NCI-H1092 treated with DMSO at 0.1 percent for 48 hours (cell line): Measurements from ENCODE around the gene ZC3H6.
"Not testable (repeated sequence)": the region's sequence is repeated elsewhere in the genome, so short reads cannot be mapped to it uniquely, and the experiment has no call there.

ENCODE experiments used
- DNase-seq: peaks from one replicate; lab custom pipeline; 2025; lab: John Stamatoyannopoulos, UW

Gene ZC3H6

DNA sequence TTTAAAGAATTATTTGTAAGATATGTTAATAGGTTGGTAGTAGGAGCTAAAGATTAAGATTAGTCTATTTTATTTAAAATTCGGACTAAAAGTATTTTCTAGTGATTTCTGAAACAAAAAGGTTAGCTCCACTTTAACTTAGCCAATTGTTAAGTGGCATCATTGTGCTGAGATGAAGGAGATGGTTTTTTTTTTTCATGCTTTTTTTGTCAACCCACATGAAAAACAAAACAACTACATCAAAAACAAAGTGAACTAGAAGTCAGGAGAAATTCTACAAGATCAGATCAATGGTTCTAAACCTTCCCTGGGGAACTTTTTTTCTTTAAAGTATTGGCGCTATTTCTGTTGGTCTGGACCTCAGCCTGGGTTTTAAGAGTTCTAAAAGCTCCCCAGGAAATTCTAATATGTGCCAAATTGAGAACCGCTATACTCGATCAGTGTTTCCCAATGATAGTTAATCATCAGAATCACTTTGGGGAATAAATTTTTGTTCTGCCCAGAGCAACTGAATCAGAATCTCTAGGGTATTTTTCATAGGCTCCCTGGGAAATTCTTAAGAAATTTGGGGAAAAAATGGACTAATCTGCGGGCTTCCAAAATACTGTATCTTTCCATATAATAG is 2.3 kb downstream of the ZC3H6 start:
- no peak for DNase-seq

DNA sequence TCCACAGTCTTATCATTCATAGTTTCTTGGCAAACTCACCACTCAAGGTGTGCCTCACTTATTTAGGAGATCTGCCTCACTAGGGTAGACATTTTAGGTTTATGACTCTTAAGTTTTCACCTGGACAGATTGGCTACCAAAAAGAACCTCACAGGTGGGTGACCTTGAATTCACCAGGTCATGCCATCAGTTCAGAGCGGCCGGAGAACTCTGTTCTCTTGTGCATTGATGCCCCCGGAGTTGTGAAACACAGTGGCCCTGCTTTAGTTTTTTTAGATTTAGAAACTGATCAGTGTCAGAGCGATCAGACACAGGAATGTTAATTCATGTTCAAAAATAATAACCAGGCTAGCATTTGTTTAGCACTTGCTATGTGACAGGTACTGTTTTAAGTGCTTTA is 6.7 kb downstream of the ZC3H6 start:
- not testable (repeated sequence) for DNase-seq

DNA sequence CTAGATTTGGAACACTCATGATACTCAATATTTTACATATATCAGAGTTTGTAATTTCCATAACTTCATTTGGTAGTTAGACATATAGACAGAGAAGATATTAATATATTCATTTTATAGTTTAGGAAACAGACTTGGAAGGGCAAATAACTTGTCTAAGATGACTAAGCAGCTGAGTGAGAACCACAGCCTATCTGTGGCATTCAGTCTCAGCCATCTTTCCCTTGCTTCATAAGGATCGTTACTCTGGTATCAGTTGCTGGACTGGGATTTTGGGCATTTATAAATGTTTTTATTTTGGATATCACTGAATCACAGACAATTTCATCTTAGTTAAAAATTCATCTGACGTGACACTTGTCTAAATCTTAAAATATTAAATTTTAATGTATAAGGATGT is 8.1 kb downstream of the ZC3H6 start:
- not testable (repeated sequence) for DNase-seq

DNA sequence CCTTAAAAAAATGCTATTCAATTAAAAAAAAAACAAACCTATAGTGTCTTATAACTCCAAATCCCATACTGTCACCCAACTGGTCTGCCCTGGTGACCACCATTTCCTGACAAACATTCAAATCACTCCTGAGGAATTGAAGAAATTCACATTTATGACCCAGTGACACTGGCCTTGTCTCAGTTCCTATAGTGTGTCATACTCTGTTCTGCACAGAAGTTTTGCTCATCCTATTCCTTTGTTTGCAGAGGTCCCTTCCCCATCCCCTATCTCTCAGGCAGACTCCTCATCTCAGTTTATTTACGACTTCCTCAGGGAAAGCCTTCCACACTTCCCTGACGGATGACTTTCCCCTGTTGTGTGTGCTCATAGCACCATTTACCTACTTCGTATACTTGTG is 14.7 kb downstream of the ZC3H6 start:
- no peak for DNase-seq

DNA sequence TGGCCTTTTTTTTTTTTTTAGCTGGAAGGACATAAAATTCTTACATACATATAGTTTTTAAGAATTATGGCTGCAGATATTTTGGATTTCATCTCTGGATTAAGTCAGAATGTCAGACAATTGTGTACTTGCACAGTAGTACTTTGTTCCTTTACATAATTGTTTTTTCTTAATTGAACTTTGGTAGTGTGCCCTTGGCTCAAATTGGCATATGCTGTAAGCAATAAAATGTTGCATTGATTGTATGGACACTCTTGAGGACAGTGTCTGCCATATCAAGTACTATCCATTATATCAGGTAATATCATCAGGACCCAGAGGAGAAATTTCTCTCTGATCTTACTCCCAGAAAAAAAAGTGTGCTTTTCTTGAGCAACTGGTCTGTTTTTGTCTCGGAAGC is 15.3 kb downstream of the ZC3H6 start:
- DNase-seq, result no peak

DNA sequence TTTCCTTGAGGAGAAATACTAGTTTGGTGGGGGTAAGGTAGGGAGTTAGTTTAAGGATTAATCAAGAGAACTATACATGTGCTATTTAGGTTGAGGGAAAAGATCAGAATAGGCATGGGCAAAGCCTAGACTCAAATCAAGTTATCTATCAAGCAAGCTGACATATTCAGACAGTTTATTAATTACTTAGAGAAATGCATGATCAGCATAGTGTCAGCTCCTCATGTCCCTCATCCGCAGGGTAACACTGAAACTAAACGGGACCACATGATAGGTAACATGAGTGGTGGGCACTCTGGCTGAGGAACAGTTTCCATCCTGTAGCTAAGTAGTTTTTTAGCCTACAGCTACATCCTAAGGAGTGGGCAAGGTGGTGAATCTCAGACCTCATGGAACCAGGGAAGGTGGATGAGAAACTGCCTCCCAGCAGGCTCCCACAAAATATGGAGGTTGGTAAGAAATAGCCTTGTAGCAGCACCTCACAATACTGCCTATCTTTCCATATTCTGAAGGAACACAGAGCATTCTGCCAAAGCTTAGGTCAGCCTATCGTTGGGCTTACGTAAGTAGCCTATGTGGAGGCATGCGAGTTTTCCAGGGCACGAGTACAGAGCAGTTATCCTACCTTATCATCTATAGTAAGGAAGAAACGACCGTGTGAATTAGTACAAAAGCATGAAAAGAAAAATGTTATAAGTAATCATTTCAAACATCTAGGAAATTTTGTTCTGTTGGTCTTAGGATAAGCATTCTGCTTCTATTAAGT is 18.4 kb downstream of the ZC3H6 start:
- no peak for DNase-seq

DNA sequence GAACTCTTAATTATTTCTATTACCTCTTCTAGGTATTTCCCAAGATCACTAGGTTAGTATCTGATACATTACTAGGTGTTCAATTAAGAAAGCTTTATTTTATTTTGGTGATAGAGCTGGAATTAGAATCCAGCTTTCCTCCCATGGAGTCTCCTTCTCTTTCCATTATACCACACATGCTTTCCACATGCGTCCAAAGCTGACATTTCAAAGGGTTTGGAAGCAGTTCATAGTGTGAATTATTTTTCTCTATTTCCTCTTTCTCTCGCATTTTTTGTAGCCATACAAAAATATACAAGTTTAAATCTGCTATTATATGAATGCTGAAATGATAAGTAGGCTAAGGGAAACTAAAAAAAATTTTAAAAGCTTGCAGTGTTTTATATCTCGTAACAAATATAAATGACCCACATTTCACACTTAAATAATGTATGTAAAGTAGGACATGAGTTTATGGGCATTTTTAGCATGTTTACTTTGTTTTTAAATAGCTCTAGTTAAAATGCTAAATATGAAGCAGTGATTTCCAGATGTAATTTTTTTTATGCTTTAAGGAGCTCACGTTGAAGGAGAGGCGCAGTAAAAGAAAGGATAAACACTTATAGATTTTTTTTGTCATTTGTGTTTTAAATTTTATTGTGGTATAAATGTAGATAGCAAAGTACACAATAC is 20.1 kb downstream of the ZC3H6 start:
- no peak for DNase-seq

DNA sequence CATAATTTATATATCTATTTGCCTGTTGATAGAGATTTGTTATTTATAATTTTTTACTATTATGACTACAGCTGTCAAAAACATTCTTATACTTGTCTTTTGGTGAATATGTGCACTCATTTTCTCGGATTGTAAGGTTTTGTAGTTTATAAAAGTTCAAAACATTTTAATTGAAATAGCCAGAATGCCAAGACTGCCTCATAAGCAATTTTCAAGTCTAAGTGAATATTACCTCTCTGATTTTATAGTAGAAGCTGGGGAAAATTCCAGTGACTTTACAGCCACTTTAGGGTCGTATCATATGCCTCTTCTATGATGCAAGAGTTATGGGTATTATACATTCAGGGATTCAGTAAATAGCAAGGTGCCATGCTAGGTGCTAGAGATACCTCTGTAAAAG is 21.0 kb downstream of the ZC3H6 start:
- DNase-seq, result no peak

DNA sequence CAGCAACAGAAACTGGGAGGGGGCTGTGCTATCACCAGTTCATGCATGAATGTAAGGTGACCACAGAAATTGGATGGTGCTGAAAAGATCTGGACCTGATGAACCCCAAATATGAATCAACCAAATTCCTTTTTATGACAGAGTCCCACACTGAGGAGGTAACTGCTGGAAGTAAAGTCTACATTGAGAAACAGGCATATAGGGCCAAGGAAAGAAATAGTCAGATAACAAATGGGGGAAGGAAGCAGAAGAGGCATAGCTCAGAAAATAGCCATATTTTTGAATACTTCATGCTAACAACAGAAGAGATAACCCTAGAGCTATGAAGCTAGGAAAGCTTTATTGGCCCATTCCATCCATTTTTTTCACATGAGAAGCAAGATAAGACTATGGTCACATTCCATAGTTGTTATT is 25.8 kb downstream of the ZC3H6 start:
- no peak for DNase-seq

DNA sequence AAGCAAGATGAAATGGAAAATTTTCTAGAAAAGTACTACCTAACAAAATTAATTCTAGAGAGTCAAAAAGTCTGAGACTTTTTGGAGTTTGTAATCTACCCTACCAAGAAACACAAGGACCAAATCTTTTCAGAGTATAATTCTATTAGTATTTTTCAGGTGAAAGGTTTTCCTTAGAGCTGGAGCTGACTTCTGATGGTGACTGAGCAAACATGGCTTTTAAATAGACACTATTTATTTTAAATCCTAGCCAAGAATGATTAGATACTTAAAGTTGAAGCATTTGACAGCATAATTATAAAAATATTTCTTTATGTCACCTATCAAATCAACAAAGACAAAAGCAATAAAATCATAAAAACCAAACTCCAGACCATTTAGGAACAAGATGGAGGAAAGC is 26.6 kb downstream of the ZC3H6 start:
- no peak for DNase-seq

DNA sequence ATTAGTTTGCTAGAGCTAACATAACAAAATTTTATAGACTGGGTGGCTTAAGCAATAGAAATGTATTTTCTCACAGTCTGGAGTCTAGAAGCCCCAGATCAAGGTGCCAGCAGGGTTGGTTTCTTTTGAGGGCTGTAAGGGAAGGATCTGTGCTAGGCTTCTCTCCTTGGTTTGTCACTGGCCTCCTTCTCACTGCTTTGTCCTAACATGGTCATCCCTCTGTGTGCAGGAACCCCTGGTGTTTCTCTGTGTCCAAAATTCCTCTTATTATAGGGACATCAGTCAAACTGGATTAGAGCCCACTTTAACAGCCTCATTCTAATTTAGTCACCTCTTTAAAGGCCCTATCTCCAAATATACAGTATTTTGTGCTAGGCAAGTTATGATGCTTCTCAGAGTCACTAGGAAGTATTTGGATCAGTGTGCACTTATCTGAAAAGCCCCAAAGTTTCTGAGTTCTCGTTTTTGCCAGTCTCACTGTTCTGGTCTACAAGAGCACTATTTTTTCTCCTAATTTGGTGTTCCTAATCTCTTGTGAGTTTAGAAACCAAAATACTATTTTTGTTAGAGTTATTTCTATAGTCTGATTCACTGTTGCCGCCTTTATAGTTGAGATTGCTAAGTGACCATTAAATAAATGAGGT is 29.0 kb downstream of the ZC3H6 start:
- DNase-seq, result no peak

DNA sequence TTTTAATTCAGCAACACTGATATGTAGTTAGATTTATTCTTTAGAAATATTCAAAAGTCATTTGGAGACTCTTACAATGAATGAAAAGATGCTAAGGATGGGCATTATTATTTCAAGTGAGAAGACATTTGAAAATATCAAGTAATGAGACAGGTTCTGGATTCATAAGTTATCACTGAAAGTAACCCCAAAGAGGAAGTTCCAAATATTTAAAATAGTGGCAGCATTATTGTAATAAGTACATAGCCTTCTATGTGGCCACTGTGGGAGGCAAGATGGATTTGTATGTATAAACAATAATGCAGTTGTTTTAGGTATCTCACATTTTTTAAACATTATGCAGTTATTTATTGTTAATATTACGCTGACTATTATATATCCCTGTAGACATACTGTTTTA is 29.7 kb downstream of the ZC3H6 start:
- DNase-seq, result no peak

DNA sequence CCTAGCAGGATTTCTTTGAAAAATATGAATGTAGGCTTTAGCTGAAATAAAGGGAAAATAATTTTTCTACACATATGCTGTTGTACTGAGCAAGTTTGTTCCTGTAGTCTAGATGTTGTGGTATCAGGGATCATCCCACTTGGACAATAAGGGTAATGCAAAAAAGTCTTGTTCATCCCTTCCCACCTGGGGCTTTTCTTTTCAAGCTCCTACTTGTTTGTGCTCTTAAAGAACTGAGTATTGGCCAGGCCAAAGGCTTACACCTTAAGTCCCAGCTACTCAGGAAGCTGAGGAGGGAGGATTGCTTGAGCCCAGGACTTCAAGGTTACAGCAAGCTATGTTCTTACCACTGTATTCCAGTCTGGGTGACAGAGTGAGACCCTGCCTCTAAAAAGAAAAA is 35.5 kb downstream of the ZC3H6 start:
- no peak for DNase-seq

DNA sequence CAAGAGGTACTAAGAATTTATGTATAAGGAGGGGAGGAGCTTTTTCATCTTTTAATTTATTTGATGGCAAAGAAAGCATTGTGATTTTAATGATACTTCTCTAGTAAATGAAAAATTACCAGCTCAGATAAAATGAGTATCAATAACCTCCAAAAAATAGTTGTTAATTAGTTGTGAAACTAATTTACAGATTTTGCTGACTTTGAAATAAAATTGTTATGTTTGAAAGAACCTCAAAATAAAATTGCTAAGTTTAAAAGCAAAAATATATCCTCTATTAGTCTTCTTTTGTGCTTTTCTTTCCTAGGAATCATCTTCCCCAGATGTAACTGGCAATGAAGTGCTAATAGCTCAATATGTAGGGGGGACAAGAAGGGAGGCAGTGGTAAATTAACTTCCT is 36.5 kb downstream of the ZC3H6 start:
- DNase-seq, result no peak

DNA sequence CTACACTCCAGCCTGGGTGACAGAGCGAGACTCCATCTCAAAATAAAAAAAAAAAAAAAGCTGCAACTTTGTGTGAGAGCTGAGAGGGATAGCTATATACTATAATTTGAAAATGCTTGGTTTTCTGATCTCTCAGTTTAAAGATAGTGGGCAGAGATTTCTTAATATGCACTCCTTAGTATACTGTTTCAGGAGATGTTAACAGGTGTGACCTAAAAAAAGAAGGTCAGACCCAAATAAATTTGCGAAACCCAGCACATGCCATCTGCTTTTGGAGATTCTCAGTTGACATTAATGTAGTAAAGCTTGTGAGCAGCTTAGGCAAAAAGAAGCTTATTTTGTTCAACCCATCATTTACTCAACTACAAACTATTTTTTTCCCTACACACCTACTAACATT is 37.4 kb downstream of the ZC3H6 start:
- no peak for DNase-seq

DNA sequence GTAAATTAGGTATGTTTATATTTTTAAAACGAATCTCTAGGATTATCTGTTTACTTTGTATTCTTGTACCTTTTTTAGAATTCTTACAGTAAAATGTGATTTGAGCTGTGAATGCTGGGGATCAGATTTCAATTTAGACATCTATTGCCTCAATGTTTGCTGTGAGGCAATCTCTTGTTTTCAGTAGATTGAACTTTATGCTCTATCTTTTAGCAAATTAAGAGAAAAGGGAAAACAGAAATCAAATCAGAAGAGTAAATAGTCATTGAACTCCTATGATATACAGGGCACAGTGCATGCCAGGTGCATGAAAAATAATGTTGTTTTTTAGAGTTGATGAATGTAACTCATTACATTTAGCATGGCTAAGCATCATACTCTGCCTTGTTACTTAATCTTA is 39.5 kb downstream of the ZC3H6 start:
- no peak for DNase-seq

DNA sequence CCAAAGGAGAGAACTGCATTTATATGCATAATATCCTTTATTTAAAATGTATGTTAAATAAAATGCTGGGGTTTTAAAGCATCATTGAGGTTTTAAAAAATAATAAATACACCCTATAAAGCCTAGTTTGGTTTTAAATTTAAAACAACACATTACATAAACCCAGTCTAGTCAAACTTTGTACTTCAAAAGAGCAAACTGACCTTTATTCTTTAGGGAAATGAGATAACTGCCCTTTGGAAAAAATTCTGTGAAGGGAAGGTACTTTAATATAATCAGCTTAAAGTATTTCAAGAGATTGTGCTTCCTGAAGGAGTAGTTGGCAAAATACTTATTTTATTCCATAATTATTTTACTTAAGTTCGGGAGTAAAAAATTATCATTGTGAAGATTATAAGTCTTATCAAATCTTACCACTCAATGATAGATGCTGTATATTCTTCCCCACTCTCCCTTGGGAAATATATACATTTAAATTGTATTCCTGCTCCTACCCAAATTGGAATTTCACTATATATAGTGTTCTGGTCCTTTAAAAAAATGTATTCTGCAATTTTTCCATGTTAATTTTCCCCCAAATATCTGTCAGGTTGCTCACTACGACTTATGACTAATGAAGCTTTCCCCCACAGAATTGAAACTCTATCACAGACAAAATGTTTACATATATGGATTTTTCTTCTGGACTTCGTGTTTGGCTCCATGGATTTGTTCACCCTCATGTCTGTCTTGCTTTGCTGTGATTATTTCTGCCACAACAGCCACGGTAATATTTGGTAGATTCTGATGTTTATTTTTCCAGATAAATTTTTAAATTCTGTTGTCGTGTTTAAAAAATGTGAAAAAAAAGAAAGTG is 42.1 kb downstream of the ZC3H6 start:
- no peak for DNase-seq

DNA sequence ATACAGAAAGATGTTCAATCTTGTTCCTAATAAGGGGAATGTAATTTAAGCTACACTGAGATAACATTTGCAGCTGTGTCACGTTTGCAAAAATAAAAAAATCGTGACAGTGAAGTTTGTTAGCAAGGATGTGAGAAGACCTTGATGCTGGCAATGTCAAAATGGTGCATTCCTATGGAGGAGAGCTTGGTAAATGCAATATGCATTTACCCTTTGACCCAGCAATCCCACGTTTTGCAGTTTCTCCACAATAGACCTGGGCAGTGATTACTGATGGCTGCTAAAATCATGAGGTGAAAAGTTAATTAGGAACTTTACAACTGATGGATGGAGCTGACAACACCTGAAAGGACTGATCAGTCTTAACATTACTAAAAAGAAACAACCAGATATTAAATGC is 43.1 kb downstream of the ZC3H6 start:
- no peak for DNase-seq

DNA sequence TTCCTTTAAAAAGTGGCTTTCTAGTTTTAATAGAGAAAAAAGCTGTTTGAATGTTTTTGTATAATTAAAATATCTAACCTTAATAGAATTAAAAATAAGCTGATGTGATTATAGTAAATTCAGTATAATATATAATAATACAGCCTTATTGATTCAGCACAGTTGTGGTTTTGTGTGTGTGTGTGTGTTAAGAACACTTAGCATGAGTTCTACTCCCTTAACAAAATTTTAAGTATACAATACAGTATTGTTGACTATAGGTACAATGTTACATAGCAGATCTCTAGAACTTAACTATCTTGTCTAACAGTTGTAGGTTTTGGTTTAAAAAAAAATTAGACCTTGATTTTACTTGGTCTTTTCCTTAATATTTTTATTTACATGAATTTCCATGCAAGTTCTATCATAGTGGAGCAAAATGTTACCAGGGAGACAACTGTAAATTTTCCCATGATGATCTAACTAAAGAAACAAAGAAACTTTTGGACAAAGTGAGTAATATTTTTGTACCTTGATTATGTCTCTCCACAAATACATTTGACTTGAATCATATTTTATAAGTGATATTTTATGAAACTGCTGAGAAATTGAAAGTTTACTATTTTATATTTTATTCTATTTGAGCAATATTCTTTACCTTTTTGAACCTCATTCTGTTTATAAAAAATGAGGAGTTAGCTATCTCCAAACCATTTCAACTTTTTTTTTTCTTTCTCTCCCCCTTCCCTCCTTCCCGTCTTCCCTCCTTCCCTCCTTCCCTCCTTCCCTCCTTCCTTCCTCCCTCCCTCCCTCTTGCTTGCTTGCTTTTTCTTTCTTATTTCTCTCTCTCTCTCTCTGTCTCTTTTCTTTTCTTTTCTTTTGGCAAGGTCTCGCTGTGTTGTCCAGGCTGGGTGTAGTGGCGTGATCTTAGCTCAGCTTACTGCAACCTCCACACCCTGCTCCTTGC is 46.3 kb downstream of the ZC3H6 start:
- DNase-seq, result no peak

DNA sequence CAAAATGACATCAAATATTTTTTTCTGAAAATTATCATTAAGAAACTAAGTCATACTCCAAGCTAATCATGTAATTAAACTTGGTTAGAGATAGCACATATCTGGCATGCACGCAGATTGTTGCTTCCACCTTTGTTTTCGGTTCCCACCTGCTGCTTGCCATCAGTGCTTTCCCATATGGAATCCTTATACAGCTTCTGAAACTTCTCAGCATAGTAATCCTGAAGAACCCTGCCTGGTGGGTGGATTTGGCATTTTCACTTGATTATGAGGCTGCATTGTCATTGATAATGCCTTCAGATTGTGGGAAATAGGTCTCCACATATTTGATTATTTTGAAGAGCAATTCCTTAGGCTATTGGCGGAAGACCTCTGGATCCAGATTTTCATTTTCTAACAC is 47.5 kb downstream of the ZC3H6 start:
- no peak for DNase-seq
